KMS-11 (cell line): Measurements from ENCODE around the gene DPP7.
A peak's percentile ranks its signal among the peaks of the same experiment; 100 is the strongest.

ENCODE experiments used
- H2AFZ ChIP-seq: fragments of 200-600 bp; sonication (generic); 2 replicates; pipeline ENCODE4 v1.6.1; 2016; ENCODE audit warnings: antibody characterized with exemption, mixed run types, low read depth
- H3K27ac ChIP-seq: fragments of 200-600 bp; sonication (generic); 2 replicates; pipeline ENCODE4 v1.6.1; 2016; ENCODE audit warnings: mild to moderate bottlenecking, mixed run types
- H3K27me3 ChIP-seq: fragments of 200-600 bp; sonication (generic); 2 replicates; pipeline ENCODE4 v1.6.1; 2017; ENCODE audit warnings: mild to moderate bottlenecking, low read depth, mixed run types, moderate library complexity; ENCODE audit not compliant: insufficient read depth
- H3K36me3 ChIP-seq: fragments of 200-600 bp; sonication (generic); 2 replicates; pipeline ENCODE4 v1.6.1; 2017; ENCODE audit warnings: mild to moderate bottlenecking, mixed run types; ENCODE audit not compliant: insufficient read depth
- H3K4me1 ChIP-seq: fragments of 200-600 bp; sonication (generic); 2 replicates; pipeline ENCODE4 v1.6.1; 2016; ENCODE audit warnings: mild to moderate bottlenecking, low read depth, mixed run types; ENCODE audit not compliant: poor library complexity, severe bottlenecking
- H3K4me2 ChIP-seq: fragments of 200-600 bp; sonication (generic); 2 replicates; pipeline ENCODE4 v1.7.0; 2016; ENCODE audit warnings: mild to moderate bottlenecking, mixed run types
- H3K4me3 ChIP-seq: fragments of 200-600 bp; sonication (generic); IDR thresholded peaks from 2 replicates; pipeline ENCODE4 v1.6.1; 2017; ENCODE audit warnings: low read depth, low read length, mixed read lengths; ENCODE audit not compliant: insufficient read depth
- H3K79me2 ChIP-seq: fragments of 200-600 bp; sonication (generic); 2 replicates; pipeline ENCODE4 v1.6.1; 2016; ENCODE audit warnings: low read depth, mixed run types; ENCODE audit not compliant: insufficient read depth
- H3K9ac ChIP-seq: fragments of 200-600 bp; sonication (generic); 2 replicates; pipeline ENCODE4 v1.6.1; 2016; ENCODE audit warnings: mild to moderate bottlenecking, mixed run types
- H4K20me1 ChIP-seq: fragments of 200-600 bp; sonication (generic); 2 replicates; pipeline ENCODE4 v1.6.1; 2016; ENCODE audit warnings: mild to moderate bottlenecking, mixed run types; ENCODE audit not compliant: insufficient read depth
- CTCF ChIP-seq: fragments of 200-600 bp; sonication (generic); conservative IDR thresholded peaks from 2 replicates; pipeline ENCODE4 v1.6.1; 2017; ENCODE audit warnings: low read depth, mild to moderate bottlenecking, antibody characterized with exemption, low read length, moderate library complexity, mixed read lengths

Gene DPP7

GRCh38 chr9:137078701-137079400, 35.7 kb downstream of the DPP7 start:
- H3K4me3 ChIP-seq = no peak overlapping the region
- H3K4me1 ChIP-seq = no peaks in the 10 kb centered on the region
- no peak overlapping the region for H3K9ac ChIP-seq
- TF ChIP-seq CTCF = no peak
- no peak overlapping the region for H3K4me2 ChIP-seq
- no peaks in the 10 kb centered on the region for H4K20me1 ChIP-seq
- peaks cover 5% of the 10 kb centered on the region; the same call in 1 of the 2 replicates for H3K27me3 ChIP-seq
- H3K79me2 ChIP-seq = no peaks in the 10 kb centered on the region
- no peak overlapping the region for H3K27ac ChIP-seq
- H3K36me3 ChIP-seq = no peaks in the 10 kb centered on the region
- no peak overlapping the region for H2AFZ ChIP-seq

- Histone ChIP-seq H3K27ac (no peak overlapping the region), H2AFZ (0 out of 2 replicates have a peak overlapping the region, but pooled peaks have one; percentile 22), H3K9ac (no peak overlapping the region), H3K4me3 (no peak overlapping the region), H3K79me2 (no peaks in the 10 kb centered on the region), H4K20me1 (no peaks in the 10 kb centered on the region), H3K27me3 (peaks cover 5% of the 10 kb centered on the region; the same call in 1 of the 2 replicates), H3K4me1 (no peaks in the 10 kb centered on the region), H3K36me3 (no peaks in the 10 kb centered on the region), H3K4me2 (no peak overlapping the region; the same call in 1 of the 2 replicates)
- no peak for TF ChIP-seq CTCF
Measured at GRCh38 chr9:137077758-137078693, 36.5 kb downstream of the DPP7 start.

- no peaks in the 10 kb centered on the region for H4K20me1 ChIP-seq
- H3K4me1 ChIP-seq = no peaks in the 10 kb centered on the region
- no peak within 1 kb of the TSS for H3K9ac ChIP-seq
- H3K4me2 ChIP-seq = no peak within 1 kb of the TSS; the same call in 1 of the 2 replicates
- H2AFZ ChIP-seq = 0 out of 2 replicates have a peak within 1 kb of the TSS, but pooled peaks have one; percentile 22
- no peak within 1 kb of the TSS for H3K4me3 ChIP-seq
- no peak within 1 kb of the TSS for H3K27ac ChIP-seq
- TF ChIP-seq CTCF = no peak
- H3K27me3 ChIP-seq = peaks cover 5% of the 10 kb centered on the region; the same call in 1 of the 2 replicates
- no peaks in the 10 kb centered on the region for H3K36me3 ChIP-seq
- H3K79me2 ChIP-seq = no peaks in the 10 kb centered on the region
Measured at GRCh38 chr9:137077010-137077747, 37.4 kb downstream of the DPP7 start, which contains the start of gene UAP1L1. Gene UAP1L1, plus strand, starts transcription at chr9:137077517. Its CDS starts 16 bp downstream, at chr9:137077533.

GRCh38 chr9:137076636-137077009, 37.9 kb downstream of the DPP7 start:
- Histone ChIP-seq H3K4me1 (no peaks in the 10 kb centered on the region), H2AFZ (no peak overlapping the region), H3K4me2 (no peak overlapping the region), H3K27me3 (peaks cover 5% of the 10 kb centered on the region; the same call in 1 of the 2 replicates), H4K20me1 (no peaks in the 10 kb centered on the region), H3K27ac (no peak overlapping the region), H3K79me2 (no peaks in the 10 kb centered on the region), H3K36me3 (no peaks in the 10 kb centered on the region), H3K4me3 (no peak overlapping the region), H3K9ac (no peak overlapping the region)
- no peak for TF ChIP-seq CTCF
